CD14-positive monocyte (primary cell): ENCODE data around the gene PDZD7. TPM values are rescaled to one million over a fixed set of nuclear protein-coding genes. Genes with fewer than 3 reads are reported as not detected.

Source experiments
- DNase-seq, 3 donors: peaks; one replicate each; pipeline ENCODE4 v3.0.0-alpha.2; 2011 to 2022
- H2AFZ ChIP-seq: 2 replicates; pipeline ENCODE4 v1.6.0; 2012; ENCODE audit warnings: mild to moderate bottlenecking, low read depth, low read length, inconsistent platforms; ENCODE audit not compliant: insufficient read depth, poor library complexity, severe bottlenecking
- H3K27ac ChIP-seq, 2 donors: 1 replicate in 1 of 2; 2 replicates in 1 of 2; pipeline ENCODE4 v1.5.1; 2012 to 2013; ENCODE audit warnings: low read length in 2 of 2, control low read depth in 1 of 2, inconsistent platforms in 1 of 2, low read depth in 1 of 2, mild to moderate bottlenecking in 1 of 2
- H3K27me3 ChIP-seq, 2 donors: one replicate each; pipeline versions ENCODE4 v1.6.0 to v1.6.1; 2011 to 2013; ENCODE audit warnings: low read length in 2 of 2; ENCODE audit not compliant: control insufficient read depth in 2 of 2, insufficient read depth in 2 of 2
- H3K36me3 ChIP-seq, 2 donors: replicated peaks in 1 of 2; 1 replicate in 1 of 2; 2 replicates in 1 of 2; pipeline versions ENCODE4 v1.5.1 to v1.6.1; 2012 to 2013; ENCODE audit warnings: low read length in 2 of 2, control low read depth in 1 of 2, inconsistent platforms in 1 of 2, mild to moderate bottlenecking in 1 of 2; ENCODE audit not compliant: insufficient read depth in 2 of 2, control insufficient read depth in 1 of 2
- H3K4me1 ChIP-seq, 2 donors: 1 replicate in 1 of 2; 2 replicates in 1 of 2; pipeline versions ENCODE4 v1.5.1 to v1.6.1; 2012 to 2013; ENCODE audit warnings: low read length in 2 of 2, control low read depth in 1 of 2, inconsistent platforms in 1 of 2, mild to moderate bottlenecking in 1 of 2, moderate library complexity in 1 of 2; ENCODE audit not compliant: insufficient read depth in 2 of 2, control insufficient read depth in 1 of 2
- H3K4me2 ChIP-seq: replicated peaks from 2 replicates; pipeline ENCODE3; 2012; ENCODE audit warnings: low read length, moderate library complexity, mild to moderate bottlenecking; ENCODE audit not compliant: poor library complexity, severe bottlenecking; ENCODE audit errors: extremely low read depth
- H3K4me3 ChIP-seq, 3 experiments: fragments of 200-600 bp in 1 of 3; sonication (generic) in 1 of 3; replicated peaks in 1 of 3; 1 replicate in 2 of 3; 2 replicates in 1 of 3; pipeline ENCODE4 v1.5.1; 2011 to 2013; ENCODE audit warnings: low read length in 3 of 3, mild to moderate bottlenecking in 3 of 3, control low read depth in 2 of 3, low read depth in 2 of 3, inconsistent platforms in 1 of 3, moderate library complexity in 1 of 3
- H3K79me2 ChIP-seq: 2 replicates; pipeline ENCODE4 v1.6.0; 2012; ENCODE audit warnings: mild to moderate bottlenecking, control low read depth, inconsistent platforms, low read length, moderate library complexity; ENCODE audit not compliant: insufficient read depth
- H3K9ac ChIP-seq: 2 replicates; pipeline ENCODE4 v1.6.0; 2017; ENCODE audit warnings: low read length, mild to moderate bottlenecking; ENCODE audit not compliant: insufficient read depth, poor library complexity, severe bottlenecking
- H3K9me3 ChIP-seq, 2 donors: replicated peaks in 1 of 2; 1 replicate in 1 of 2; 2 replicates in 1 of 2; pipeline versions ENCODE4 v1.5.1 to v1.6.1; 2012 to 2013; ENCODE audit warnings: low read length in 2 of 2, control low read depth in 1 of 2; ENCODE audit not compliant: control insufficient read depth in 1 of 2, insufficient read depth in 1 of 2
- H4K20me1 ChIP-seq: 2 replicates; pipeline ENCODE4 v1.6.0; 2012; ENCODE audit warnings: mild to moderate bottlenecking, low read length, control low read depth, moderate library complexity; ENCODE audit not compliant: insufficient read depth
- H3K27ac Mint-ChIP-seq, 7 donors: one replicate each; pipeline ENCODE4 v1.8.0; 2020; ENCODE audit warnings: mild to moderate bottlenecking in 7 of 7, mixed read lengths in 7 of 7, moderate library complexity in 6 of 7, inconsistent platforms in 2 of 7
- H3K27me3 Mint-ChIP-seq, 3 donors: one replicate each; pipeline ENCODE4 v1.8.0; 2021 to 2022; ENCODE audit warnings: low read depth in 3 of 3, mild to moderate bottlenecking in 3 of 3, mixed read lengths in 3 of 3, moderate library complexity in 3 of 3, inconsistent platforms in 1 of 3
- H3K36me3 Mint-ChIP-seq, 2 donors: one replicate each; pipeline ENCODE4 v1.8.0; 2020; ENCODE audit warnings: mixed read lengths in 2 of 2, inconsistent platforms in 1 of 2, mild to moderate bottlenecking in 1 of 2
- H3K4me1 Mint-ChIP-seq: one replicate; pipeline ENCODE4 v1.8.0; 2020; ENCODE audit warnings: mild to moderate bottlenecking, mixed read lengths
- H3K4me3 Mint-ChIP-seq, 2 donors: one replicate each; pipeline ENCODE4 v1.8.0; 2020; ENCODE audit warnings: mild to moderate bottlenecking in 2 of 2, mixed read lengths in 2 of 2, moderate library complexity in 1 of 2
- H3K9me3 Mint-ChIP-seq, 7 donors: one replicate each; pipeline ENCODE4 v1.8.0; 2020 to 2022; ENCODE audit warnings: mixed read lengths in 7 of 7, mild to moderate bottlenecking in 6 of 7, moderate library complexity in 6 of 7, inconsistent platforms in 2 of 7
- WGBS: methylation state at CpG from one replicate; pipeline ENCODE4 v1.1.5; 2013; ENCODE audit warnings: missing lambda C conversion rate; ENCODE audit not compliant: insufficient coverage; 5-methylcytosine and 5-hydroxymethylcytosine counted together
- intact Hi-C, 2 donors: fragments of 100-400 bp; cut with micrococcal nuclease; formaldehyde crosslinking; loops; one replicate each; pipeline versions ENCODE4 v1.15.0 to v1.15.1; 2023
- polyA plus RNA-seq, 3 donors: library from polyadenylated mRNA; depleted of rRNA in 1 of 3; unstranded in 2 of 3; stranded (reverse) in 1 of 3; fragments of 300-500 nt in 2 of 3; fragments of >200 nt in 1 of 3; fragmentation: Illumina TruSeq in 2 of 3; gene quantifications; 1 replicate in 2 of 3; 2 replicates in 1 of 3; pipeline ENCODE4 v1.2.3, GENCODE V29; 2012 to 2021
- TF ChIP-seq, protein P1 (sequence below): fragments of 200-600 bp; IDR thresholded peaks from one replicate; pipeline ENCODE4 v1.8.0; 2022; ENCODE audit warnings: antibody characterized with exemption, mild to moderate bottlenecking

The PDZD7 gene
- polyA plus RNA-seq, 3 donors: 0.73 TPM; not detected in 2

DNA sequence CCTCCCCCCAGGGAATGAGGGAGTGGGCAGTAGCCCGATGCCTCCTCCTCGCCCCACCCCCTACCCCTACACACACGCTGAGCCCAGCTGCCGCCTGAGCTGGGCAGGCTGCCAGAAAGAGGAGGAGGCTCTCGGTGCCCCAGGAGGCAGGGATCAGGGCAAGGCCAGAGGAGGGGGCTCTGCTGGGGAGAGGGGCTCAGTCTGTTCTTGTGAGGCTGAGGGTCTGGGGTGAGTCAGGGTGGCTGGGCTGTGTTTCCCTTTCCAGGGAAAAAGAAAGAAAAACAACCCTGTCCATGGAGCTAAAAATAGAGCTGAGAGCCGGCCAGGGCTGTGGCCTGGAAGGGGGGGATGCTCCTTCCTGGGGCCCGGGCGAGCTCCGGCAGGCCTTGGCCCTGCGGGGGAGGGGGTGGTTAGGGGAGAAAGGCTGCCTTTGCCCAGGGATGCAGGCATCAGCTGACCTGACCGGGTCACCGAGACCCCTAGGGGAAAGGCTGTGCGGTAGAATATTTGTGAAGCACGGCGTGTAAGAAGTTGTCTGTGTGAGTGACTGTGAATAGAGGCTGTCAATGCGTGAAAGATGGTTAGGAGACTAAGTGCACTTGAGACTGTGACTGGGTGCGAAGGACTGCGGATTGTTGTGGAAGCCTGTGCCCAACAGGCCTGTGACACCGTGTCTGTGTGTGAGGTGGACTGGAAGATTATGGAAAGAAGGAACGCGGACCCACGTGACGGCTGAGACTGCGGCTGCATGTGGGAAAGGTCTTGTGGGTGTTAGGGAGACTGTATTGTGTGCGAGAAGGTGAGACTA lies 32.5 kb downstream of the PDZD7 start:
- H3K4me1 ChIP-seq: peaks cover 35 to 52% of the 10 kb centered on the region in 2 donors
- no peaks in the 10 kb centered on the region for H4K20me1 ChIP-seq
- TF ChIP-seq, protein P1, sequence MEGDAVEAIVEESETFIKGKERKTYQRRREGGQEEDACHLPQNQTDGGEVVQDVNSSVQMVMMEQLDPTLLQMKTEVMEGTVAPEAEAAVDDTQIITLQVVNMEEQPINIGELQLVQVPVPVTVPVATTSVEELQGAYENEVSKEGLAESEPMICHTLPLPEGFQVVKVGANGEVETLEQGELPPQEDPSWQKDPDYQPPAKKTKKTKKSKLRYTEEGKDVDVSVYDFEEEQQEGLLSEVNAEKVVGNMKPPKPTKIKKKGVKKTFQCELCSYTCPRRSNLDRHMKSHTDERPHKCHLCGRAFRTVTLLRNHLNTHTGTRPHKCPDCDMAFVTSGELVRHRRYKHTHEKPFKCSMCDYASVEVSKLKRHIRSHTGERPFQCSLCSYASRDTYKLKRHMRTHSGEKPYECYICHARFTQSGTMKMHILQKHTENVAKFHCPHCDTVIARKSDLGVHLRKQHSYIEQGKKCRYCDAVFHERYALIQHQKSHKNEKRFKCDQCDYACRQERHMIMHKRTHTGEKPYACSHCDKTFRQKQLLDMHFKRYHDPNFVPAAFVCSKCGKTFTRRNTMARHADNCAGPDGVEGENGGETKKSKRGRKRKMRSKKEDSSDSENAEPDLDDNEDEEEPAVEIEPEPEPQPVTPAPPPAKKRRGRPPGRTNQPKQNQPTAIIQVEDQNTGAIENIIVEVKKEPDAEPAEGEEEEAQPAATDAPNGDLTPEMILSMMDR: no peak
- peak overlapping the region; percentile 74 to 92 (median 88) for H3K4me3 ChIP-seq
- intact Hi-C loops: no loop called here
- Mint-ChIP-seq H3K4me1 (peaks cover 39% of the 10 kb centered on the region), H3K4me3 (peak overlapping the region; percentile 95 to 98), H3K9me3 (no peaks in the 10 kb centered on the region), H3K27ac (peak overlapping the region in 6 of 7 donors; percentile 50 to 90 (median 78)), H3K36me3 (peaks cover 5 to 9% of the 10 kb centered on the region in 2 donors), H3K27me3 (peaks cover 0 to 5% (median 4%) of the 10 kb centered on the region in 3 donors)
- H3K4me2 ChIP-seq: peak overlapping the region; percentile 85
- under 1% methylated on average over 21 of the region's 25 CpGs for WGBS
- H3K79me2 ChIP-seq: peaks cover 5% of the 10 kb centered on the region
- DNase-seq: peak; percentile 23 to 36 (median 30)
- H2AFZ ChIP-seq: peak overlapping the region; percentile 94
- peak overlapping the region; percentile 10 to 40 for H3K27ac ChIP-seq
- H3K36me3 ChIP-seq: peaks cover under 1 to 4% of the 10 kb centered on the region in 2 donors
- no peaks in the 10 kb centered on the region for H3K27me3 ChIP-seq
- H3K9ac ChIP-seq: peak overlapping the region; percentile 86
- no peaks in the 10 kb centered on the region for H3K9me3 ChIP-seq

DNA sequence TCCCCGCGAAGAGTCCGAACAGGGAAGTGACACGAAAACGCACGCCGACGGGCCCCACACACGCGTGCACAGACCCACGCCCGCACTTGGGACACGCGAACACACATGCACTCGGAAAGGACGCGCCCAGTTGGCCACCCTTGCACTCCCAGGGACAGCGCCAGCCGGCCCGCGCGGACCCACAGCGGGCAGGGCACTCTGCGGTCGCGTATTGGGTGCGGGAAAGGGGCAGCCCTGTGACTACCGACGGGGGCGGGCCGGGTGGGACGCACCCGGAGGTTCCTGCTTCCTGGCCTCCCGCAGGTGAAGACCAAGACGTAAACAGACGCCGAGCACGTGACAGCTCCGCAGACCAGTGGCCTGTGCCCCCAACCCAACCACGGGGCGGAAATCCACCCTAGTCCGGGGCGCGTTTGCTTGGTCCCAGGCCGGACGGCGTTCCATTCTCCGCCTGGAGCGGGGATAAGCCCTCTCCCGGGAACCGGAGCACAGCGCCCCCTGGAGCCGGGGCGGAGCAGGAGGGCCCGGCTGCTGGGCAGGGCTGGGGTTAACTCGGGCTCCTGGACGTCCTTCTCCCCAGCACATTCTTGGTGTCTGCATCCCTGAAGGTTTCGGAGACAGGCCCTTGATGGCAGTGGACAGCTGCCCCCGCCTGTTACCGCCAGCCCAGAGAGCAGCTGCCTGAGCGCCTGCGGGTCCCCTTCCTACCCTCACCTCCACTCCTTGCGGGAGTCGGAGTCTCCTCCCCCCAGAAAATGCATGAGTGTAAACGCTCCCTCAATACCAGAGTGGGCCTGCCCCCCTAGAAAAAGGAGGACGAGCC lies 33.4 kb downstream of the PDZD7 start:
- TF ChIP-seq, protein P1: peak; percentile 97
- H3K36me3 Mint-ChIP-seq: peaks cover 13 to 14% of the 10 kb centered on the region in 2 donors
- Histone ChIP-seq H3K9ac (peak overlapping the region; percentile 86), H3K4me1 (peaks cover 35 to 52% of the 10 kb centered on the region in 2 donors), H3K36me3 (peaks cover 3 to 9% of the 10 kb centered on the region in 2 donors), H3K9me3 (no peaks in the 10 kb centered on the region), H3K27me3 (no peaks in the 10 kb centered on the region), H4K20me1 (no peaks in the 10 kb centered on the region), H3K27ac (peak overlapping the region in 1 of 2 donors; percentile 48), H3K79me2 (peaks cover 5% of the 10 kb centered on the region), H3K4me3 (peak overlapping the region; percentile 74 to 92 (median 88)), H3K4me2 (peak overlapping the region; percentile 85), H2AFZ (peak overlapping the region; percentile 94)
- peak overlapping the region; percentile 95 to 98 for H3K4me3 Mint-ChIP-seq
- H3K27ac Mint-ChIP-seq: peak overlapping the region; percentile 50 to 83 (median 74)
- DNase-seq: peak; percentile 49 to 64 (median 55)
- under 1% methylated on average over 49 of the region's 66 CpGs for WGBS
- H3K27me3 Mint-ChIP-seq: peaks cover 0 to 5% (median 4%) of the 10 kb centered on the region in 3 donors
- H3K9me3 Mint-ChIP-seq: no peaks in the 10 kb centered on the region
- H3K4me1 Mint-ChIP-seq: peaks cover 39% of the 10 kb centered on the region
- intact Hi-C loops: no loop called here
